ENCODE data around the gene CDCP2.
"Not testable (repeated sequence)": the region's sequence is repeated elsewhere in the genome, so short reads cannot be mapped to it uniquely, and the experiment has no call there.

Gene CDCP2

GRCh38 chr1:54169068-54169467 is 16.3 kb upstream of the CDCP2 start:
- Histone ChIP-seq H3K9me3 (ENCODE audit: control extremely low read depth in 1 of 5, control insufficient read depth in 4 of 5, insufficient read depth in 2 of 5, low read depth in 1 of 5, low read length in 4 of 5) (no peaks in the 10 kb centered on the region), H3K27ac (ENCODE audit: insufficient read depth in 1 of 2, low read depth in 1 of 2, low read length in 2 of 2, poor library complexity in 1 of 2, severe bottlenecking in 2 of 2) (no peak overlapping the region), H3K27me3 (replicated peaks in 2 of 5; ENCODE audit: control insufficient read depth in 4 of 5, insufficient read depth in 5 of 5, low read length in 4 of 5) (no peaks in the 10 kb centered on the region), H3K36me3 (ENCODE audit: control insufficient read depth in 4 of 4, insufficient read depth in 4 of 4, low read length in 3 of 4) (peaks cover 0 to 7% (median 0%) of the 10 kb centered on the region in 4 experiments), H3K4me3 (ENCODE audit: control insufficient read depth in 1 of 7, extremely low read depth in 1 of 7, insufficient read depth in 4 of 7, low read depth in 2 of 7, low read length in 6 of 7) (no peak overlapping the region), H3K4me1 (ENCODE audit: control extremely low read depth in 1 of 4, control insufficient read depth in 4 of 4, insufficient read depth in 4 of 4, low read length in 3 of 4) (peaks cover 0 to 16% (median 8%) of the 10 kb centered on the region in 4 experiments)
- DNase-seq, result no peak
- ChIA-PET POLR2A (no interaction called here), CTCF (no interaction called here)
- 50% methylated on average over 1 of the region's 3 CpGs for WGBS (ENCODE audit: insufficient coverage)

GRCh38 chr1:54168206-54168965 is 15.6 kb upstream of the CDCP2 start:
- 97% methylated on average over 7 of the region's 8 CpGs for WGBS (ENCODE audit: insufficient coverage)
- ChIA-PET CTCF (no interaction called here), POLR2A (no interaction called here)
- no peak overlapping the region for H3K27ac ChIP-seq (ENCODE audit: insufficient read depth in 1 of 2, low read depth in 1 of 2, low read length in 2 of 2, poor library complexity in 1 of 2, severe bottlenecking in 2 of 2)
- no peak overlapping the region for H3K4me3 ChIP-seq (ENCODE audit: control insufficient read depth in 1 of 7, extremely low read depth in 1 of 7, insufficient read depth in 4 of 7, low read depth in 2 of 7, low read length in 6 of 7)
- no peaks in the 10 kb centered on the region for H3K27me3 ChIP-seq (replicated peaks in 2 of 5; ENCODE audit: control insufficient read depth in 4 of 5, insufficient read depth in 5 of 5, low read length in 4 of 5)
- H3K36me3 ChIP-seq (ENCODE audit: control insufficient read depth in 4 of 4, insufficient read depth in 4 of 4, low read length in 3 of 4), result peaks cover 0 to 2% (median 0%) of the 10 kb centered on the region in 4 experiments
- H3K9me3 ChIP-seq (ENCODE audit: control extremely low read depth in 1 of 5, control insufficient read depth in 4 of 5, insufficient read depth in 2 of 5, low read depth in 1 of 5, low read length in 4 of 5), result no peaks in the 10 kb centered on the region
- no peak for DNase-seq
- peaks cover 0 to 9% (median 2%) of the 10 kb centered on the region in 4 experiments for H3K4me1 ChIP-seq (ENCODE audit: control extremely low read depth in 1 of 4, control insufficient read depth in 4 of 4, insufficient read depth in 4 of 4, low read length in 3 of 4)

- 94% methylated on average over 9 of the region's 9 CpGs for WGBS (ENCODE audit: insufficient coverage)
- CTCF ChIA-PET, result interaction anchor here (1.0 kb wide), 1 partner anchor 14 kb away, joined by 4 read pairs; no protein-coding TSS in a partner anchor
Measured at GRCh38 chr1:54167422-54168139, 14.8 kb upstream of the CDCP2 start.

GRCh38 chr1:54166357-54166756 is 13.6 kb upstream of the CDCP2 start:
- POLR2A ChIA-PET, result not testable (repeated sequence)

More at GRCh38 chr1:54167422-54168139, 14.8 kb upstream of the CDCP2 start:
- DNase-seq, result no peak
- no peak overlapping the region for H3K4me3 ChIP-seq (ENCODE audit: control insufficient read depth in 1 of 7, extremely low read depth in 1 of 7, insufficient read depth in 4 of 7, low read depth in 2 of 7, low read length in 6 of 7)
- peaks cover 0 to 2% (median 0%) of the 10 kb centered on the region in 4 experiments for H3K36me3 ChIP-seq (ENCODE audit: control insufficient read depth in 4 of 4, insufficient read depth in 4 of 4, low read length in 3 of 4)
- H3K9me3 ChIP-seq (ENCODE audit: control extremely low read depth in 1 of 5, control insufficient read depth in 4 of 5, insufficient read depth in 2 of 5, low read depth in 1 of 5, low read length in 4 of 5), result no peaks in the 10 kb centered on the region
- POLR2A ChIA-PET, result interaction anchor here (0.5 kb wide), 1 partner anchor 613 kb away, joined by 4 read pairs; no protein-coding TSS in a partner anchor
- peaks cover 0 to 1% (median 0%) of the 10 kb centered on the region in 4 experiments for H3K4me1 ChIP-seq (ENCODE audit: control extremely low read depth in 1 of 4, control insufficient read depth in 4 of 4, insufficient read depth in 4 of 4, low read length in 3 of 4)
- no peak overlapping the region for H3K27ac ChIP-seq (ENCODE audit: insufficient read depth in 1 of 2, low read depth in 1 of 2, low read length in 2 of 2, poor library complexity in 1 of 2, severe bottlenecking in 2 of 2)
- H3K27me3 ChIP-seq (replicated peaks in 2 of 5; ENCODE audit: control insufficient read depth in 4 of 5, insufficient read depth in 5 of 5, low read length in 4 of 5), result no peaks in the 10 kb centered on the region

GRCh38 chr1:54165146-54165545 is 12.3 kb upstream of the CDCP2 start:
- POLR2A ChIA-PET, result no interaction called here

More at GRCh38 chr1:54166357-54166756, 13.6 kb upstream of the CDCP2 start:
- H3K27ac ChIP-seq (ENCODE audit: insufficient read depth in 1 of 2, low read depth in 1 of 2, low read length in 2 of 2, poor library complexity in 1 of 2, severe bottlenecking in 2 of 2); H3K9me3 ChIP-seq (ENCODE audit: control extremely low read depth in 1 of 5, control insufficient read depth in 4 of 5, insufficient read depth in 2 of 5, low read depth in 1 of 5, low read length in 4 of 5); H3K4me1 ChIP-seq (ENCODE audit: control extremely low read depth in 1 of 4, control insufficient read depth in 4 of 4, insufficient read depth in 4 of 4, low read length in 3 of 4); CTCF ChIA-PET; DNase-seq; H3K36me3 ChIP-seq (ENCODE audit: control insufficient read depth in 4 of 4, insufficient read depth in 4 of 4, low read length in 3 of 4); H3K27me3 ChIP-seq (replicated peaks in 2 of 5; ENCODE audit: control insufficient read depth in 4 of 5, insufficient read depth in 5 of 5, low read length in 4 of 5); H3K4me3 ChIP-seq (ENCODE audit: control insufficient read depth in 1 of 7, extremely low read depth in 1 of 7, insufficient read depth in 4 of 7, low read depth in 2 of 7, low read length in 6 of 7): not testable (repeated sequence)
- WGBS (ENCODE audit: insufficient coverage), result 100% methylated on average over 5 of the region's 8 CpGs

GRCh38 chr1:54163573-54163972 is 10.8 kb upstream of the CDCP2 start:
- no peak overlapping the region for H3K4me3 ChIP-seq (ENCODE audit: control insufficient read depth in 1 of 7, extremely low read depth in 1 of 7, insufficient read depth in 4 of 7, low read depth in 2 of 7, low read length in 6 of 7)
- H3K27me3 ChIP-seq (replicated peaks in 2 of 5; ENCODE audit: control insufficient read depth in 4 of 5, insufficient read depth in 5 of 5, low read length in 4 of 5), result no peaks in the 10 kb centered on the region
- H3K4me1 ChIP-seq (ENCODE audit: control extremely low read depth in 1 of 4, control insufficient read depth in 4 of 4, insufficient read depth in 4 of 4, low read length in 3 of 4), result no peaks in the 10 kb centered on the region
- WGBS (ENCODE audit: insufficient coverage), result 90% methylated on average over 5 of the region's 5 CpGs
- no peak overlapping the region for H3K27ac ChIP-seq (ENCODE audit: insufficient read depth in 1 of 2, low read depth in 1 of 2, low read length in 2 of 2, poor library complexity in 1 of 2, severe bottlenecking in 2 of 2)
- no peaks in the 10 kb centered on the region for H3K36me3 ChIP-seq (ENCODE audit: control insufficient read depth in 4 of 4, insufficient read depth in 4 of 4, low read length in 3 of 4)
- ChIA-PET POLR2A (no interaction called here), CTCF (no interaction called here)
- no peak for DNase-seq
- no peaks in the 10 kb centered on the region for H3K9me3 ChIP-seq (ENCODE audit: control extremely low read depth in 1 of 5, control insufficient read depth in 4 of 5, insufficient read depth in 2 of 5, low read depth in 1 of 5, low read length in 4 of 5)

More at GRCh38 chr1:54165146-54165545, 12.3 kb upstream of the CDCP2 start:
- CTCF ChIA-PET, result no interaction called here
- no peak overlapping the region for H3K4me3 ChIP-seq (ENCODE audit: control insufficient read depth in 1 of 7, extremely low read depth in 1 of 7, insufficient read depth in 4 of 7, low read depth in 2 of 7, low read length in 6 of 7)
- H3K9me3 ChIP-seq (ENCODE audit: control extremely low read depth in 1 of 5, control insufficient read depth in 4 of 5, insufficient read depth in 2 of 5, low read depth in 1 of 5, low read length in 4 of 5), result no peaks in the 10 kb centered on the region
- no peaks in the 10 kb centered on the region for H3K36me3 ChIP-seq (ENCODE audit: control insufficient read depth in 4 of 4, insufficient read depth in 4 of 4, low read length in 3 of 4)
- H3K27me3 ChIP-seq (replicated peaks in 2 of 5; ENCODE audit: control insufficient read depth in 4 of 5, insufficient read depth in 5 of 5, low read length in 4 of 5), result no peaks in the 10 kb centered on the region
- H3K4me1 ChIP-seq (ENCODE audit: control extremely low read depth in 1 of 4, control insufficient read depth in 4 of 4, insufficient read depth in 4 of 4, low read length in 3 of 4), result no peaks in the 10 kb centered on the region
- over 99% methylated on average over 15 of the region's 15 CpGs for WGBS (ENCODE audit: insufficient coverage)
- H3K27ac ChIP-seq (ENCODE audit: insufficient read depth in 1 of 2, low read depth in 1 of 2, low read length in 2 of 2, poor library complexity in 1 of 2, severe bottlenecking in 2 of 2), result no peak overlapping the region
- no peak for DNase-seq

- H3K36me3 ChIP-seq (ENCODE audit: control insufficient read depth in 4 of 4, insufficient read depth in 4 of 4, low read length in 3 of 4), result no peaks in the 10 kb centered on the region
- H3K27me3 ChIP-seq (replicated peaks in 2 of 5; ENCODE audit: control insufficient read depth in 4 of 5, insufficient read depth in 5 of 5, low read length in 4 of 5), result no peaks in the 10 kb centered on the region
- DNase-seq, result no peak
- H3K9me3 ChIP-seq (ENCODE audit: control extremely low read depth in 1 of 5, control insufficient read depth in 4 of 5, insufficient read depth in 2 of 5, low read depth in 1 of 5, low read length in 4 of 5), result no peaks in the 10 kb centered on the region
- H3K27ac ChIP-seq (ENCODE audit: insufficient read depth in 1 of 2, low read depth in 1 of 2, low read length in 2 of 2, poor library complexity in 1 of 2, severe bottlenecking in 2 of 2), result no peak overlapping the region
- H3K4me3 ChIP-seq (ENCODE audit: control insufficient read depth in 1 of 7, extremely low read depth in 1 of 7, insufficient read depth in 4 of 7, low read depth in 2 of 7, low read length in 6 of 7), result no peak overlapping the region
- POLR2A ChIA-PET, result no interaction called here
- WGBS (ENCODE audit: insufficient coverage), result 86% methylated on average over 2 of the region's 3 CpGs
- no peaks in the 10 kb centered on the region for H3K4me1 ChIP-seq (ENCODE audit: control extremely low read depth in 1 of 4, control insufficient read depth in 4 of 4, insufficient read depth in 4 of 4, low read length in 3 of 4)
- CTCF ChIA-PET, result no interaction called here
Measured at GRCh38 chr1:54163051-54163450, 10.3 kb upstream of the CDCP2 start.

Data from common myeloid progenitor, CD34-positive (primary cell).